Astrocyte (in vitro differentiated cells and primary cell): ENCODE results near the gene TP73.

Experiments used
- CTCF ChIP-seq: IDR thresholded peaks from 2 replicates; pipeline ENCODE4 v1.5.1; 2011; ENCODE audit warnings: low read depth, mild to moderate bottlenecking, inconsistent platforms, low read length, moderate library complexity; ENCODE audit not compliant: insufficient read depth
- EZH2 ChIP-seq: IDR thresholded peaks from 2 replicates; pipeline ENCODE4 v1.6.1; 2012; ENCODE audit warnings: mild to moderate bottlenecking, low read length, inconsistent platforms; ENCODE audit not compliant: insufficient read depth

- no peak for TF ChIP-seq CTCF
- TF ChIP-seq EZH2 = no peak
Measured at GRCh38 chr1:3743421-3743820, 91.1 kb downstream of the TP73 start.
